Liver (tissue), 9 donors: Measurements from ENCODE around the gene SPTBN4. TPM values are rescaled to one million over a fixed set of nuclear protein-coding genes. Genes with fewer than 3 reads are reported as not detected.

Experiments used
- DNase-seq: peaks from one replicate; pipeline ENCODE4 v3.0.0-alpha.2; 2017; ENCODE audit warnings: low spot score
- H3K27ac ChIP-seq, 2 donors: one replicate each; pipeline ENCODE4 v1.7.0; 2013; ENCODE audit warnings: inconsistent platforms in 2 of 2, low read length in 2 of 2, control low read depth in 1 of 2, low read depth in 1 of 2, mild to moderate bottlenecking in 1 of 2
- H3K27me3 ChIP-seq, 4 donors: one replicate each; pipeline versions ENCODE4 v1.6.1 to v1.7.0; 2013; ENCODE audit warnings: low read length in 3 of 4, inconsistent platforms in 1 of 4, mild to moderate bottlenecking in 1 of 4, moderate library complexity in 1 of 4; ENCODE audit not compliant: control insufficient read depth in 4 of 4, insufficient read depth in 4 of 4
- H3K36me3 ChIP-seq, 4 donors: one replicate each; pipeline versions ENCODE4 v1.6.1 to v1.7.0; 2013; ENCODE audit warnings: low read length in 3 of 4, mild to moderate bottlenecking in 3 of 4, low read depth in 1 of 4, moderate library complexity in 1 of 4; ENCODE audit not compliant: control insufficient read depth in 4 of 4, insufficient read depth in 3 of 4
- H3K4me1 ChIP-seq, 4 donors: one replicate each; pipeline versions ENCODE4 v1.6.1 to v1.7.0; 2013; ENCODE audit warnings: low read length in 3 of 4, mild to moderate bottlenecking in 3 of 4, moderate library complexity in 1 of 4; ENCODE audit not compliant: control insufficient read depth in 4 of 4, insufficient read depth in 4 of 4
- H3K4me3 ChIP-seq, 3 donors: one replicate each; pipeline versions ENCODE4 v1.6.1 to v1.7.0; 2013; ENCODE audit warnings: low read length in 3 of 3, control low read depth in 1 of 3, low read depth in 1 of 3, mild to moderate bottlenecking in 1 of 3
- H3K9ac ChIP-seq, 2 donors: one replicate each; pipeline ENCODE4 v1.7.0; 2013; ENCODE audit warnings: low read length in 2 of 2, mild to moderate bottlenecking in 2 of 2, moderate library complexity in 2 of 2, control low read depth in 1 of 2, low read depth in 1 of 2
- H3K9me3 ChIP-seq, 4 donors: one replicate each; pipeline versions ENCODE4 v1.6.1 to v1.7.0; 2013; ENCODE audit warnings: low read length in 3 of 4; ENCODE audit not compliant: control insufficient read depth in 4 of 4
- ATF3 ChIP-seq: IDR thresholded peaks from 2 replicates; pipeline ENCODE4 v1.6.1; 2016; ENCODE audit warnings: antibody characterized with exemption
- EGR1 ChIP-seq, 2 donors: IDR thresholded peaks; 2 replicates each; pipeline ENCODE4 v1.6.1; 2016 to 2018; ENCODE audit warnings: antibody characterized with exemption in 2 of 2, low read depth in 2 of 2
- FOXA1 ChIP-seq: IDR thresholded peaks from 2 replicates; pipeline ENCODE4 v1.6.1; 2016; ENCODE audit warnings: antibody characterized with exemption
- FOXA2 ChIP-seq: IDR thresholded peaks from 2 replicates; pipeline ENCODE4 v1.6.1; 2016; ENCODE audit warnings: antibody characterized with exemption
- GABPA ChIP-seq, 2 donors: IDR thresholded peaks in 1 of 2; conservative IDR thresholded peaks in 1 of 2; 2 replicates each; pipeline ENCODE4 v1.6.1; 2016; ENCODE audit warnings: antibody characterized with exemption in 2 of 2, mild to moderate bottlenecking in 1 of 2, moderate library complexity in 1 of 2
- HNF4A ChIP-seq, 2 donors: conservative IDR thresholded peaks; 2 replicates each; pipeline ENCODE4 v1.6.1; 2016; ENCODE audit warnings: antibody characterized with exemption in 2 of 2, mild to moderate bottlenecking in 2 of 2
- JUND ChIP-seq, 2 donors: IDR thresholded peaks; 2 replicates each; pipeline ENCODE4 v1.6.1; 2016; ENCODE audit warnings: antibody characterized with exemption in 2 of 2
- MAX ChIP-seq: IDR thresholded peaks from 2 replicates; pipeline ENCODE4 v1.6.1; 2016; ENCODE audit warnings: antibody characterized with exemption
- NR2F2 ChIP-seq: IDR thresholded peaks from 2 replicates; pipeline ENCODE4 v1.6.1; 2016; ENCODE audit warnings: antibody characterized with exemption
- RAD21 ChIP-seq, 2 donors: IDR thresholded peaks; 2 replicates each; pipeline ENCODE4 v1.6.1; 2016; ENCODE audit warnings: antibody characterized with exemption in 2 of 2, mild to moderate bottlenecking in 2 of 2
- RXRA ChIP-seq, 2 donors: IDR thresholded peaks; 2 replicates each; pipeline ENCODE4 v1.6.1; 2017 to 2018; ENCODE audit warnings: antibody characterized with exemption in 2 of 2, mild to moderate bottlenecking in 1 of 2
- SP1 ChIP-seq: IDR thresholded peaks from 2 replicates; pipeline ENCODE4 v1.6.1; 2018; ENCODE audit warnings: antibody characterized with exemption, mild to moderate bottlenecking
- ZBTB33 ChIP-seq: IDR thresholded peaks from 2 replicates; pipeline ENCODE4 v1.6.1; 2016; ENCODE audit warnings: antibody characterized with exemption
- WGBS: extraction: QIAGEN DNeasy Blood & Tissue Kit; methylation state at CpG from one replicate; pipeline ENCODE4 v1.1.7; 2013; 5-methylcytosine and 5-hydroxymethylcytosine counted together
- polyA plus RNA-seq, 2 donors: library from polyadenylated mRNA; stranded (reverse) in 1 of 2; unstranded in 1 of 2; fragments of 200-250 nt in 1 of 2; fragments of >200 nt in 1 of 2; fragmentation: Nextera tagmentation in 1 of 2; extraction: Ambion mirVana in 1 of 2; gene quantifications; one replicate each; pipeline versions ENCODE4 v1.2.1 to v1.2.3, GENCODE V29; 2013 to 2015
- total RNA-seq, 2 donors: library from RNA; depleted of rRNA; stranded (reverse); fragments of >200 nt; gene quantifications; one replicate each; pipeline ENCODE4 v1.2.3, GENCODE V29; 2014
- TF ChIP-seq, protein P1 (sequence below): IDR thresholded peaks from 2 replicates; pipeline ENCODE4 v1.6.1; 2016; ENCODE audit warnings: antibody characterized with exemption, mild to moderate bottlenecking
- donor health status: healthy.
- donor health status: healthy.
- donor health status: healthy.
- donor health status: healthy.
- donor health status: healthy.

SPTBN4 gene
- total and polyA plus RNA-seq, 4 donors, result 0.13 to 1.1 (median 0.62) TPM

DNA sequence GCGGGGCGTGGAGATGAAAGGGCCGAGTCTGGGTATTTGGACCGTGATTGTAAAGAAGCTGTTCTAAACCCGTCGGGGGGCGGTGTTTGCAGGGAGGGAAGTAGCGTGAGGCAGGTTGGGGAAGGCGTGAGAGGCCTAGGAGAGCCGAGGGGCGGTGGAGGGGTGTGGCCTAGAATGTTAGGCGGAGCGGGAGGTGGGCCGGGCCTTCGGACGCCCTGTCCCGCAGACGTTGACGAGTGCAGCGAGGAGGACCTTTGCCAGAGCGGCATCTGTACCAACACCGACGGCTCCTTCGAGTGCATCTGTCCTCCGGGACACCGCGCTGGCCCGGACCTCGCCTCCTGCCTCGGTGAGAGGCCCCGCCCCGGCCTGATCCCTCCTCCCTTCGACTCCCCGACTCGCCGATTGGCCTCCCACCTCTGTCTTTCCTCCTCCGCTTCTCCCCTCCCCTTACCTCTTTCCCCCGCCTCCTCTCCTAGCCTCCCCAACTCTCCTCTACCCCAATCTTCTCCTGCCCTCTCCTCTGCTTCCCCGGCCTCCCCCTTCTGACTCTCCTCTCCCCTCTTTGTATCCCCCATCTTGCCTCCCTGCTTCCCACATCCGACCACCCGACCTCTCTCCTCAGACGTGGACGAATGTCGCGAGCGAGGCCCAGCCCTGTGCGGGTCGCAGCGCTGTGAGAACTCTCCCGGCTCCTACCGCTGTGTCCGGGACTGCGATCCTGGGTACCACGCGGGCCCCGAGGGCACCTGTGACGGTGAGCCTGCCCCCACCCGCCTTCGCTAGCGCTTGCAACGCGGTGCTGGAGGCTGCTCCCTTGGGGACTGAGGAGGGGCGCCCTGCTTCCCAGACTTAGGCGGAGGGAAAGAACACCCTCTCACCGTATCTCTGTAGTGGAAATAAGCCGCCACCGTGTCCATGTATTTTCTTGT lies 147.2 kb downstream of the SPTBN4 start:
- H3K9me3 ChIP-seq, result no peaks in the 10 kb centered on the region
- peaks cover 0 to 1% (median 0%) of the 10 kb centered on the region in 4 donors for H3K36me3 ChIP-seq
- WGBS, result 8% methylated on average over 67 of the region's 67 CpGs
- DNase-seq, result peak; percentile 73
- H3K4me3 ChIP-seq, result peak overlapping the region in 2 of 3 donors; percentile 17 to 38
- no peak overlapping the region for H3K9ac ChIP-seq
- TF ChIP-seq FOXA1, result no peak
- no peak for TF ChIP-seq ATF3
- no peak for TF ChIP-seq SP1
- no peak for TF ChIP-seq HNF4A (conservative IDR thresholded peaks at IDR 0.05)
- no peak for TF ChIP-seq GABPA (IDR thresholded peaks at IDR 0.05 in 1 of 2, conservative IDR thresholded peaks at IDR 0.05 in 1 of 2)
- no peak for TF ChIP-seq ZBTB33
- TF ChIP-seq MAX, result no peak
- no peak for TF ChIP-seq FOXA2
- TF ChIP-seq RAD21 (IDR thresholded peaks at IDR 0.05), result no peak
- TF ChIP-seq EGR1 (IDR thresholded peaks at IDR 0.05; ENCODE audit: low read depth in 2 of 2), result no peak
- H3K27ac ChIP-seq, result peak overlapping the region; percentile 11 to 19
- H3K4me1 ChIP-seq, result peaks cover 6 to 20% (median 8%) of the 10 kb centered on the region in 4 donors
- peaks cover 0 to 4% (median 0%) of the 10 kb centered on the region in 4 donors for H3K27me3 ChIP-seq

GRCh38 chr19:40614622-40615411 lies 148.0 kb downstream of the SPTBN4 start:
- Histone ChIP-seq H3K36me3 (peaks cover 0 to 1% (median 0%) of the 10 kb centered on the region in 4 donors), H3K27me3 (peaks cover 0 to 4% (median 0%) of the 10 kb centered on the region in 4 donors), H3K27ac (peak overlapping the region; percentile 19 to 39), H3K9me3 (no peaks in the 10 kb centered on the region), H3K4me1 (peaks cover 2 to 14% (median 4%) of the 10 kb centered on the region in 4 donors), H3K9ac (no peak overlapping the region), H3K4me3 (peak overlapping the region in 2 of 3 donors; percentile 17 to 38)
- WGBS, result 15% methylated on average over 27 of the region's 27 CpGs
- peak; percentile 89 for DNase-seq
- TF ChIP-seq ZBTB33 (no peak), NR2F2 (peak; percentile 31), EGR1 (IDR thresholded peaks at IDR 0.05; ENCODE audit: low read depth in 2 of 2) (no peak), RXRA (IDR thresholded peaks at IDR 0.05) (no peak), SP1 (peak; percentile 23), FOXA1 (no peak), JUND (IDR thresholded peaks at IDR 0.05) (no peak), RAD21 (IDR thresholded peaks at IDR 0.05) (no peak)
- TF ChIP-seq, protein P1, sequence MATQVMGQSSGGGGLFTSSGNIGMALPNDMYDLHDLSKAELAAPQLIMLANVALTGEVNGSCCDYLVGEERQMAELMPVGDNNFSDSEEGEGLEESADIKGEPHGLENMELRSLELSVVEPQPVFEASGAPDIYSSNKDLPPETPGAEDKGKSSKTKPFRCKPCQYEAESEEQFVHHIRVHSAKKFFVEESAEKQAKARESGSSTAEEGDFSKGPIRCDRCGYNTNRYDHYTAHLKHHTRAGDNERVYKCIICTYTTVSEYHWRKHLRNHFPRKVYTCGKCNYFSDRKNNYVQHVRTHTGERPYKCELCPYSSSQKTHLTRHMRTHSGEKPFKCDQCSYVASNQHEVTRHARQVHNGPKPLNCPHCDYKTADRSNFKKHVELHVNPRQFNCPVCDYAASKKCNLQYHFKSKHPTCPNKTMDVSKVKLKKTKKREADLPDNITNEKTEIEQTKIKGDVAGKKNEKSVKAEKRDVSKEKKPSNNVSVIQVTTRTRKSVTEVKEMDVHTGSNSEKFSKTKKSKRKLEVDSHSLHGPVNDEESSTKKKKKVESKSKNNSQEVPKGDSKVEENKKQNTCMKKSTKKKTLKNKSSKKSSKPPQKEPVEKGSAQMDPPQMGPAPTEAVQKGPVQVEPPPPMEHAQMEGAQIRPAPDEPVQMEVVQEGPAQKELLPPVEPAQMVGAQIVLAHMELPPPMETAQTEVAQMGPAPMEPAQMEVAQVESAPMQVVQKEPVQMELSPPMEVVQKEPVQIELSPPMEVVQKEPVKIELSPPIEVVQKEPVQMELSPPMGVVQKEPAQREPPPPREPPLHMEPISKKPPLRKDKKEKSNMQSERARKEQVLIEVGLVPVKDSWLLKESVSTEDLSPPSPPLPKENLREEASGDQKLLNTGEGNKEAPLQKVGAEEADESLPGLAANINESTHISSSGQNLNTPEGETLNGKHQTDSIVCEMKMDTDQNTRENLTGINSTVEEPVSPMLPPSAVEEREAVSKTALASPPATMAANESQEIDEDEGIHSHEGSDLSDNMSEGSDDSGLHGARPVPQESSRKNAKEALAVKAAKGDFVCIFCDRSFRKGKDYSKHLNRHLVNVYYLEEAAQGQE, result no peak
